ENCODE results near the gene SIPA1L3. TPM values are rescaled to one million over a fixed set of nuclear protein-coding genes. Genes with fewer than 3 reads are reported as not detected.
"Not testable (repeated sequence)": the region's sequence is repeated elsewhere in the genome, so short reads cannot be mapped to it uniquely, and the experiment has no call there.

The SIPA1L3 gene
- total and polyA plus RNA-seq, 2 of the 13 experiments (the other 11 are each of a cell fraction or from before 2014, with no cell fraction given): 5.5 to 7.7 TPM

DNA sequence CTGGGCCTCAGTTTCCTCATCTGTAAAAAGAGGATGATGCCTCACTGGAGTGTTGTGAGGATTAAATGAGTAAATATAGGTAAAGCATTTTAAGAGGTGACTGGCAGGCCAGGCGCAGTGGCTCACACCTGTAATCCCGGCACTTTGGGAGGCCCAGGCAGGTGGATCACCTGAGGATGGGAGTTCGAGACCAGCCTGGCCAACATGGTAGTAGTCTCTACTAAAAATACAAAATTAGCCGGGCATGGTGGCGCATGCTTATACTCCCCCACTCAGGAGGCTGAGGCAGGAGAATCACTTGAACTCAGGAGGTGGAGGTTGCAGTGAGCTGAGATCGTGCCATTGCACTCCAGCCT, 317.8 kb downstream of the SIPA1L3 start:
- in situ Hi-C loops (cut with HindIII; ENCODE audit: extremely low pct_ligation_motif_present, low pct_unique_long_range_greater_than_20kb); DNase-seq (ENCODE audit: low spot score); H4K20me1 ChIP-seq (ENCODE audit: insufficient read depth, low read length); H3K9ac ChIP-seq (ENCODE audit: insufficient read depth, low read depth, low read length); POLR2A ChIA-PET; ATAC-seq; H3K27ac ChIP-seq (ENCODE audit: extremely low read length, insufficient read depth, low read length); BruUV-seq (replicated peaks); H3K36me3 ChIP-seq (replicated peaks in 1 of 2; ENCODE audit: control insufficient read depth in 1 of 2, insufficient read depth in 2 of 2, low read length in 2 of 2); H3K9me3 ChIP-seq (ENCODE audit: low read length); H2AFZ ChIP-seq (ENCODE audit: low read length); H3K79me2 ChIP-seq (ENCODE audit: insufficient read depth, low read length); FAIRE-seq: not testable (repeated sequence)
- H3K4me3 ChIP-seq (replicated peaks in 1 of 3; ENCODE audit: insufficient read depth in 1 of 3, low read depth in 2 of 3, low read length in 3 of 3): peak overlapping the region in 1 of 3 experiments; percentile 86; a peak in 3 of 6 replicates
- intact Hi-C loops (cut with micrococcal nuclease; ENCODE audit: unreplicated experiment): loop anchor here (2.0 kb wide), 1 partner anchor 326 kb away; no protein-coding TSS in a partner anchor
- peaks cover 7 to 22% of the 10 kb centered on the region in 2 experiments; a peak in 4 of 5 replicates for H3K27me3 ChIP-seq (ENCODE audit: control insufficient read depth in 1 of 2, insufficient read depth in 2 of 2, low read length in 2 of 2)
- peak overlapping the region; percentile 92; the same call in 1 of the 2 replicates for H3K4me2 ChIP-seq (ENCODE audit: low read depth, low read length)
- WGBS (ENCODE audit: low lambda C conversion rate): 68% methylated on average over 6 of the region's 6 CpGs
- H3K4me1 ChIP-seq (ENCODE audit: insufficient read depth, low read length): peaks cover 17% of the 10 kb centered on the region
- CTCF ChIA-PET (ENCODE audit: low intra/inter-chr PET ratio, low total read pairs): interaction anchor here (1.3 kb wide), 1 partner anchor 82 kb away, joined by 4 read pairs; no protein-coding TSS in a partner anchor

DNA sequence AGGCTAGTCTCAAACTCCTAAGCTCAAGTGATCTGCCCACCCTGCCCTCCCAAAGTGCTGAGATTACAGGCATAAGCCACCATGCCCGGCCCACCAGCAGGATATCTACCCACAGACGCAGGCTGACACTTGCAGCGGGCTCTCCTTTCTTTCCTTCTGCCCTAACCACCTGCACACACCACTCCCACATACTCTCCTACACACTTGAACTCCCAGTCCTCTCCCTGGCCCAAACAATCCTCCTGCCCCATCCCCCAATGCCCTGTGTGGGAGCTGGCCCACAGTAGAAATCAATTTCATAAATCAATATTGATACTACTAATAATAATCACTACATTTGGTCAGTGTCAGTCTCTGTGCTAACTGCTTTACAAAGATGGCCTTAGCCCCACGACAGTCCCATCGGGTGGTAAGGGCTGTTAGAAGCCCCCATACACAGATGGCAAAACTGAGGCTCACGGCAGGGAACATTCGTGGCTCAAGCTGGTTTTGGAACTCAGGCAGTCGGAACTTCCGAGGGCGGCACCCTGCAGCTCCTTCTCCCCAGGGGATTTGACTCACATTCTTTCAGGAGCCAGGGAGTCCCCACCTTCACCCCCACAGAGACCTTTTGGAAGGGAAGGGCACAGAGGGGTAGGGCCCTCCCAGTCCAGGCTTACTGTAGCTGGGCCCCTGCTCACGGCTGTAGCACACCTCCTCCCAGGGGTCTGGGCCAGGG, 320.4 kb downstream of the SIPA1L3 start:
- in situ Hi-C loops (cut with HindIII; ENCODE audit: extremely low pct_ligation_motif_present, low pct_unique_long_range_greater_than_20kb) (no loop called here), intact Hi-C loops (cut with micrococcal nuclease; ENCODE audit: unreplicated experiment) (no loop called here)
- DNase-seq (ENCODE audit: low spot score): no peak
- ATAC-seq: no peak
- Histone ChIP-seq H3K36me3 (replicated peaks in 1 of 2; ENCODE audit: control insufficient read depth in 1 of 2, insufficient read depth in 2 of 2, low read length in 2 of 2) (no peaks in the 10 kb centered on the region), H3K4me1 (ENCODE audit: insufficient read depth, low read length) (peaks cover 17% of the 10 kb centered on the region), H3K9me3 (ENCODE audit: low read length) (no peaks in the 10 kb centered on the region), H3K4me2 (ENCODE audit: low read depth, low read length) (no peak overlapping the region), H4K20me1 (ENCODE audit: insufficient read depth, low read length) (no peaks in the 10 kb centered on the region), H3K27me3 (ENCODE audit: control insufficient read depth in 1 of 2, insufficient read depth in 2 of 2, low read length in 2 of 2) (peaks cover 7 to 22% of the 10 kb centered on the region in 2 experiments; a peak in 4 of 5 replicates), H2AFZ (ENCODE audit: low read length) (no peak overlapping the region), H3K79me2 (ENCODE audit: insufficient read depth, low read length) (no peaks in the 10 kb centered on the region), H3K4me3 (replicated peaks in 1 of 3; ENCODE audit: insufficient read depth in 1 of 3, low read depth in 2 of 3, low read length in 3 of 3) (no peak overlapping the region), H3K9ac (ENCODE audit: insufficient read depth, low read depth, low read length) (no peak overlapping the region), H3K27ac (ENCODE audit: extremely low read length, insufficient read depth, low read length) (no peak overlapping the region)
- 42% methylated on average over 4 of the region's 11 CpGs for WGBS (ENCODE audit: low lambda C conversion rate)
- ChIA-PET CTCF (ENCODE audit: low intra/inter-chr PET ratio, low total read pairs) (interaction anchor here (1.6 kb wide), 1 partner anchor 107 kb away, joined by 5 read pairs; no protein-coding TSS in a partner anchor), POLR2A (no interaction called here)
- no TSS peak for BruUV-seq (replicated peaks)
- TF ChIP-seq ZNF629 (CRISPR knock-in tag; conservative IDR thresholded peaks at IDR 0.05): peak; percentile 83
- TF ChIP-seq IRF2 (CRISPR knock-in tag; IDR thresholded peaks at IDR 0.05): no peak
- TF ChIP-seq SRY (CRISPR knock-in tag; IDR thresholded peaks at IDR 0.05): no peak
- TF ChIP-seq ZNF18 (CRISPR knock-in tag; IDR thresholded peaks at IDR 0.05; ENCODE audit: insufficient replicate concordance): no peak
- TF ChIP-seq ZMYM3 (CRISPR knock-in tag; IDR thresholded peaks at IDR 0.05): 0 out of 2 replicates have a peak, but pooled peaks have one; percentile 42
- TF ChIP-seq ZFY (CRISPR knock-in tag; IDR thresholded peaks at IDR 0.05): no peak
- no peak for FAIRE-seq
